GM18520 (cell line): Measurements from ENCODE around the gene C1orf210.

Source experiments
- ATAC-seq: cut with Tn5 transposase; IDR thresholded peaks from one replicate; pipeline ENCODE4 v1.9.1; 2021; ENCODE audit not compliant: unreplicated experiment

Gene C1orf210

GRCh38 chr1:43312663-43313515, 27.5 kb upstream of the C1orf210 start:
- ATAC-seq: no peak

DNA sequence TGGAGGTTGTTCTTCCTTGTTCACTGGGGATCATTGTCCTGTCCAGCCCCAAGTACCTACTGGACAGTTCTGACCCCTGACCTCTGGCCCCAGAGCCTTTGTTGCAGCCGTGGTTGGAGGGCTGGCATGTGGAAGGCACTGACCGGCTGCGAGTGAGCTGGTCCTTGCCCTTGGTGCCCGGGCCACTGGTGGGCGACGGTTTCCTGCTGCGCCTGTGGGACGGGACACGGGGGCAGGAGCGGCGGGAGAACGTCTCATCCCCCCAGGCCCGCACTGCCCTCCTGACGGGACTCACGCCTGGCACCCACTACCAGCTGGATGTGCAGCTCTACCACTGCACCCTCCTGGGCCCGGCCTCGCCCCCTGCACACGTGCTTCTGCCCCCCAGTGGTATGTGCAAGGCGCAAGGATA, 26.8 kb upstream of the C1orf210 start:
- no peak for ATAC-seq

DNA sequence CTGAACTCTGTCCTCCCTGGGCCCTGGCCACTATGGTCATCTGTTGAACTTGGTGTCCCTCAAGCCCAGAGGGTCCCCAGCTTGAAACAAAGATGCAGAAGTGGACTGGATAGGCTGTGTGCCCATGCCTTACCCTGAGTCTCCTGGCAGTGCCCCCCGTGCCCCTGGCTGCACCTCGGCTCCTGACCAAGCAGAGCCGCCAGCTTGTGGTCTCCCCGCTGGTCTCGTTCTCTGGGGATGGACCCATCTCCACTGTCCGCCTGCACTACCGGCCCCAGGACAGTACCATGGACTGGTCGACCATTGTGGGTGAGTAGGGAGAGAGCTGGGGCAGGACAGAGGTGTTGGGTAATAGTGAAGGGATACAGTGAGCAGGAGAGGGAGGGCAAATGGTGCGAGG, 26.1 kb upstream of the C1orf210 start:
- ATAC-seq: no peak

GRCh38 chr1:43309405-43310025, 24.1 kb upstream of the C1orf210 start:
- no peak for ATAC-seq

DNA sequence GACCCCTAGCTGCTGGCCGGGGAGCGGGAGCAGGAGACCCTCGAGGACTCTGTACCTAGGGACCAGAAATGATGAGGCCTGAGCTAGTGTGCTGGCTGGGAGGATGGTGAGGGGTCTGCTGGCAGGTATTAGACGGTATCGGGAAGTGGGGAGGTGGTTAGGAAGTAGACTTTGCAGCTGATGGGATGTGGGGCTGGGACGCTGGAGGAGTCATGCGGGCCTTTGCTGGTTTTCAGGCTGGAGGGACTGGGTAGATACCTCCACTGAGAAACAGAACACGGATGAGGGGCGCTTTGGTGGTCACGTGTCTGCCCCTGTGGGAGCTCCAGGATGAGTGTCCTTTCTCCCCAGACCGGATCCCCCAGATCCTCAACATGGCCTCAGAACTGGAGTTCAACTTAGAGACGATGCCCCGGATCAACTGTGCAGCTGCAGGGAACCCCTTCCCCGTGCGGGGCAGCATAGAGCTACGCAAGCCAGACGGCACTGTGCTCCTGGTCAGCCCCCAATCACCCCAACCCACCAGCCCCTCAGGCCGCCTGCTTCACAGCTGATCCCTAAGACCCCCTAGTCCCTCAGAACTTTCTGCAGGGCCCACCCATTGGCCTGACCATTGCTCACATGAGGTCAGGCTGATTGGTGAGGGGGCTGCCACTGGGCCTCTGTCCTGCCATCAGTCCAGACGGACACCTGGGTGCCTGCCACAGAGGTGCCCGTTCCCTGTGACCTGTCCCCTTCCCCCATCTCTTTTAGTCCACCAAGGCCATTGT, 23.4 kb upstream of the C1orf210 start:
- ATAC-seq: no peak

GRCh38 chr1:43307458-43308158, 22.2 kb upstream of the C1orf210 start:
- no peak for ATAC-seq

- ATAC-seq: no peak
Measured at GRCh38 chr1:43306688-43307457, 21.5 kb upstream of the C1orf210 start.

DNA sequence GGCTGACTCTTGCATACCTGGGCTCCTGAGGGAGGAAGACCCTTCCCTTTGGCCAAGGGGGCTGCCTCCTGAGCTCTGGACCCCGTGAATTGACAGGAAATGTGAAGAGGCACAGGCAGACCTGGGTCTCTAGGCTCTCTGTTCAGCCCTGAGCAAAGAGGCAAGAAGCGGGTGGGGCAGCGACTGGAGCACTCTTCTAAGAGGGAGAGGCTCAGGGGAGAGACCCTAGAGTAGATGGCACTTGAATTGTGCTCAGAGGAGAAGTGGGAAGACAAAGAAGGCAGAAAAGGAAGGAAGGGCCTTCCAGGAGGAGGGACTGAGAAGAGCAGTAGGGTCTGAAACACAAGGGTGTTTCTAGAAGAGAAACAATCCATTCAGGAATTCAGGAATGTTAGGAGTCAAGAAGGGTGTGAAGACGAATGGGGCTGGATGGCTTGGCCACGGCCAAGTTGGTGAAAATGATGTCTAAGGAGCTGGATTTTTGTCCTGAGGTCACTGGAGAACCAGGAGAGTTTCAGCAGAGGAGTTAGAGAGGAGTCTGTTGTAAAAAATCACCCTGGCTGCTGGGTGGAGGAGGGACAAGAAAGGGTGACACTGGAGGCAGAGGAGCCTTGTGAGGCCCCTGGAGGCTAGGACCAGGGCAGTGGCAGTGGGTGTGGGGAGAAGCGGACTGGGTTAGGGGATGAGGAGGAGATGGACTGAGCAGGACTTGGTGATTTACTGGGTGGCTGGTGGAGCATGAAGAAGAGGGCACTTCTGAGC, 20.7 kb upstream of the C1orf210 start:
- no peak for ATAC-seq

GRCh38 chr1:43305461-43305860, 20.1 kb upstream of the C1orf210 start:
- ATAC-seq: no peak

- no peak for ATAC-seq
Measured at GRCh38 chr1:43304771-43305300, 19.5 kb upstream of the C1orf210 start.

DNA sequence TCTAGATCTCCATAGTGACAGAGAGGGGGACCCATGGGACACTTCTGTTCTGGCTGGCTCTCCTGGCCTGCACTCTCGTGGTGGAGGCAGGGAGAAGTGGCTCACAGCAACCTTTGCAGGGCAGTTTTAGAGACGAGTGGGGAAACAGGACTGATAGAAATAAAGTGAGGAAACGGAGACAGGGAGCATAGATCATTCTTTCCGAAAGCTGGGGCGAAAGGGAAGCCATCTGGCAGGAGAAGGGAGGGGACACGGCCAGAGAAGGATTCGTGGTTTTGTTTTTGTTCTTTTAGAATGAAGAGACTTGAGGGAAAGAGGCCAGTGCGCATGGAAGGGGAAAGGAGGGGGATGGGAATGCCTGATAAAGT, 18.9 kb upstream of the C1orf210 start:
- no peak for ATAC-seq

DNA sequence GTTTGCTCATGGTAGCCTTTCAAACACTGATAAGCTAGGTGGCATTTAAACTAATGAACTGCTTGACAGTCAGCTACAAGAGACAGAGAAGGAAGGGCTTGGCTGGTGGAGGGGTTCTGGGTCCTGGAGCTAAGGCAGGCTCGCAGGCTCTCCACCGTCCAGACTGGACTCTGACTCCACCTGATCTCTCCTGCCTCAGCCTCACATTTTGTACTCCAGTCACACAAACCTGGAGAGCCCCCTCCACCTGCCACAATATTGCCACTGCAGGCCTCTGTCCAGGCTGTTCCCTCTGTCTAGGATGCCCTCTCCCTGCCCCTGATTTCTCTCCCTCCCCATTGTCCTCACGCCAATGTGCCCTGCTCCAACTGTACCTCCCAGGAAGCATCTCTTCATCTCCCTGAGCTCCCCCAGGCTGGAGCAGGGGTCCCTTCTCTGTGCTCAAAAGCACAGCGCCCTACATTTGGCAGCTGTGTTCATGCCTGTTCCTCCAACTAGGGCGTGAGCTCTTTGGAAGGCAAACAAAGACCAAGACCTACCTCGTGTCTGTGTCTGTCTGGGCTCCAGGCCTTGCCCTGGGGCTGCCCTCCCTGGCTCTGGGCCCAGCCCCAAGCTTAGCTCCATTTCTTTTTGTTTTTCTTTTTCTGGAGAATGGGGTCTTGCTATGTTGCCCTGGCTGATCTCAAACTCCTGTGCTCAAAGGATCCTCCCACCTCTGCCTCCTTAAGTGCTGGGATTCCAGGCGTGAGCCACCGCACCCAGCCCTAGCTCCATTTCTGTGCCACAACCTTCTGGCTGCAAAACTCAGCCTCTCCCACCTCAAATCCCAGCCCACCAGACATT, 18.3 kb upstream of the C1orf210 start:
- ATAC-seq: no peak

- no peak for ATAC-seq
Measured at GRCh38 chr1:43302721-43303470, 17.5 kb upstream of the C1orf210 start.

GRCh38 chr1:43302201-43302600, 16.8 kb upstream of the C1orf210 start:
- no peak for ATAC-seq

DNA sequence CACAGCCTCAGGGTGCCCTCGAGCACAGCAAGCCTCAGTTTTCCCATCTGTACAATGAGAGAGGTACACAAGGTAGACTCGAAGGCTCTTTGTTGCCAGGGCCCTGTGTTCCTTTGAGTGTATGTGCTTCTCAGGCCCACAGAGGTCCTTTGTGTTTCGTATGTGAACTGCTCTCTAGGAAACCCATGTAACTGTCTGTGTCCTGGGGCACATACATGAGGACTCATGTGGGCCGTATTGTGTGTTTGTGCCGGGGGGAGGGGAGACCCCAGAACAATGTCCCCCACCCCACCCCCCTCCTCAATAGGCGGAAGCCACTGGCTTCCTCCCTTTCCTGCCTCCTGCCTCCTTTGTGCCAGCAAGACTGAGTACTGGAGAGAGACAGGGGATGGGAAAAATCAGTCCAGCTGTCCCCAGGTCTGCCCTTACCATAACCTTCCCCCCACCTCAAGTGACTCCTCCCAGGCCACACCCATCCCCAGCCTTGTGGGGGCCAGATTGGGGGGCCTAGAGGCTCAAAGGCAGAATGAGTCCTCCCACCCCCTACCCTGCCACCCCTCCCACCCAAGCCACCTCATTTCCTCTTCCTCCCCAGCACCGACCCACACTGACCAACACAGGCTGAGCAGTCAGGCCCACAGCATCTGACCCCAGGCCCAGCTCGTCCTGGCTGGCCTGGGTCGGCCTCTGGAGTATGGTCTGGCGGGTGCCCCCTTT, 15.2 kb upstream of the C1orf210 start, which contains the start of gene TIE1:
Gene TIE1, plus strand, starts transcription at position 605 of the 717 bp plus-strand sequence. Its CDS starts 90 bp downstream, at position 695.
- ATAC-seq: no peak

GRCh38 chr1:43299101-43299500, 13.7 kb upstream of the C1orf210 start:
- no peak for ATAC-seq

GRCh38 chr1:43298055-43298454, 12.7 kb upstream of the C1orf210 start:
- ATAC-seq: no peak
